Spleen (tissue), 11 donors: ENCODE measurements around the gene LMF2. TPM values are rescaled to one million over a fixed set of nuclear protein-coding genes. Genes with fewer than 3 reads are reported as not detected.

Experiments
- DNase-seq: peaks from one replicate; pipeline ENCODE4 v3.0.0-alpha.2; 2020
- H3K27ac ChIP-seq, 8 donors: fragments of 200-600 bp; sonication (generic) in 7 of 8; 1 replicate in 4 of 8; 2 replicates in 4 of 8; pipeline versions ENCODE4 v1.5.0 to v1.8.0; 2016 to 2021; ENCODE audit warnings: inconsistent platforms in 4 of 8, mild to moderate bottlenecking in 4 of 8, moderate library complexity in 1 of 8
- H3K27me3 ChIP-seq, 7 donors: fragments of 200-600 bp; sonication (generic) in 6 of 7; replicated peaks in 1 of 7; 1 replicate in 4 of 7; 2 replicates in 3 of 7; pipeline versions ENCODE4 v1.5.0 to v1.8.0; 2016 to 2021; ENCODE audit warnings: inconsistent platforms in 3 of 7, mild to moderate bottlenecking in 1 of 7
- H3K36me3 ChIP-seq, 6 donors: fragments of 200-600 bp; sonication (generic) in 5 of 6; 1 replicate in 4 of 6; 2 replicates in 2 of 6; pipeline versions ENCODE4 v1.5.0 to v1.8.0; 2016 to 2021; ENCODE audit warnings: inconsistent platforms in 2 of 6
- H3K4me1 ChIP-seq, 6 donors: fragments of 200-600 bp; sonication (generic) in 5 of 6; 1 replicate in 3 of 6; 2 replicates in 3 of 6; pipeline versions ENCODE4 v1.5.0 to v1.8.0; 2016 to 2021; ENCODE audit warnings: inconsistent platforms in 3 of 6
- H3K4me3 ChIP-seq, 8 donors: fragments of 200-600 bp; sonication (generic) in 7 of 8; 1 replicate in 4 of 8; 2 replicates in 4 of 8; pipeline versions ENCODE4 v1.5.0 to v1.8.0; 2016 to 2021; ENCODE audit warnings: inconsistent platforms in 4 of 8, mild to moderate bottlenecking in 4 of 8, moderate library complexity in 2 of 8
- H3K9me3 ChIP-seq, 8 donors: fragments of 200-600 bp; sonication (generic) in 7 of 8; 1 replicate in 4 of 8; 2 replicates in 4 of 8; pipeline versions ENCODE4 v1.5.0 to v1.8.0; 2016 to 2021; ENCODE audit warnings: inconsistent platforms in 4 of 8
- CTCF ChIP-seq, 11 experiments: fragments of 200-600 bp in 7 of 11; fragments of 450-650 bp in 4 of 11; sonication (generic) in 4 of 11; IDR thresholded peaks in 8 of 11; conservative IDR thresholded peaks in 3 of 11; 1 replicate in 7 of 11; 2 replicates in 4 of 11; pipeline versions ENCODE4 v1.4.0 to v1.8.0; 2016 to 2021; ENCODE audit warnings: antibody characterized with exemption in 11 of 11, inconsistent platforms in 4 of 11, mild to moderate bottlenecking in 1 of 11
- POLR2A ChIP-seq, 3 donors: fragments of 450-650 bp; IDR thresholded peaks; one replicate each; pipeline ENCODE4 v1.5.1; 2017; ENCODE audit warnings: antibody characterized with exemption in 3 of 3, mild to moderate bottlenecking in 1 of 3
- POLR2AphosphoS5 ChIP-seq, 3 donors: sonication (generic); formaldehyde crosslinking; IDR thresholded peaks; one replicate each; pipeline ENCODE4 v1.5.1; 2017; ENCODE audit warnings: antibody characterized with exemption in 3 of 3
- WGBS, 5 donors: extraction: QIAGEN DNeasy Blood & Tissue Kit in 3 of 5; methylation state at CpG; one replicate each; pipeline versions ENCODE4 v1.1.5 to v1.1.7; 2013 to 2018; 5-methylcytosine and 5-hydroxymethylcytosine counted together
- intact Hi-C: fragments of 100-400 bp; cut with DNase I; formaldehyde crosslinking; loops from one replicate; pipeline ENCODE4 v1.15.0; 2023; ENCODE audit warnings: low total_unique reads
- polyA plus RNA-seq, 3 donors: library from polyadenylated mRNA; stranded (reverse); fragments of 200-250 nt; gene quantifications; one replicate each; pipeline ENCODE4 v1.2.1, GENCODE V29; 2013
- total RNA-seq, 7 donors: library from RNA; depleted of rRNA in 3 of 7; stranded (reverse); fragments of >200 nt in 3 of 7; fragmentation: NEBNext Ultra II Directional in 4 of 7; extraction: Animal tissue kit (Norgen Biotek cat#: 25700) in 4 of 7; gene quantifications; one replicate each; pipeline versions ENCODE4 v1.1.0 to v1.2.1, GENCODE V29; 2016 to 2021
- donor health status: healthy with polysubstance abuse.
- donor health status: DM: no; HTN: no; CAD: no; lungs with moderate emphysema.
- donor health status: DM: no; HTN: no; CAD: no.
- donor health status: Bipolar disorder and iron deficiency.
- donor health status: healthy.
- donor health status: DM: no; HTN: no; CAD: no.
- donor health status: DM: yes; HTN: yes; CAD: no.

Gene LMF2
- total and polyA plus RNA-seq, 10 donors = 36.6 to 81.1 (median 70.0) TPM

- no peak for DNase-seq
- H3K27ac ChIP-seq = no peak overlapping the region
- WGBS, 5 donors = 92 to 97% (median 95%) methylated on average over 19 to 27 of the region's 27 CpGs
- H3K9me3 ChIP-seq = no peaks in the 10 kb centered on the region
- H3K4me3 ChIP-seq = no peak overlapping the region
- TF ChIP-seq CTCF (IDR thresholded peaks at IDR 0.05 in 8 of 11, conservative IDR thresholded peaks at IDR 0.05 in 3 of 11) = no peak
- peak in 1 of 3 donors; percentile 12 for TF ChIP-seq POLR2AphosphoS5 (IDR thresholded peaks at IDR 0.05)
- no peak for TF ChIP-seq POLR2A (IDR thresholded peaks at IDR 0.05)
- intact Hi-C loops = no loop called here
- H3K27me3 ChIP-seq = no peaks in the 10 kb centered on the region
- H3K4me1 ChIP-seq = peaks cover 0 to 5% (median 0%) of the 10 kb centered on the region in 6 donors
- peaks cover 0 to 100% (median 69%) of the 10 kb centered on the region in 6 donors for H3K36me3 ChIP-seq
Observed at GRCh38 chr22:50454556-50455075, 52.9 kb downstream of the LMF2 start.

Other genes starting within 250 kb of the LMF2 start
- gene MAPK12, start 246.0 kb downstream of the LMF2 start, total RNA-seq = 10 to 100 TPM in 2 of 7 donors, 1 to 10 TPM in 5; 3.9 to 11.6 (median 6.4) TPM
- 10 to 100 TPM in 1 of 3 donors, 1 to 10 TPM in 2; 6.9 to 11.0 (median 9.0) TPM for gene MAPK12, start 246.0 kb downstream of the LMF2 start, polyA plus RNA-seq
- gene MAPK11, start 237.3 kb downstream of the LMF2 start, total RNA-seq = 10 to 100 TPM in 3 of 7 donors, 1 to 10 TPM in 4; 5.2 to 20.7 (median 9.3) TPM
- gene MAPK11, start 237.3 kb downstream of the LMF2 start, polyA plus RNA-seq = 10 to 100 TPM; 10.7 to 25.3 (median 21.0) TPM
- gene PLXNB2, start 200.1 kb downstream of the LMF2 start, total RNA-seq = 100 to 1,000 TPM; 175 to 382 (median 278) TPM
- 100 to 1,000 TPM in 1 of 3 donors, 10 to 100 TPM in 2; 41.9 to 113 (median 68.3) TPM for gene PLXNB2, start 200.1 kb downstream of the LMF2 start, polyA plus RNA-seq
- gene DENND6B, start 180.7 kb downstream of the LMF2 start, total RNA-seq = 1 to 10 TPM; 4.5 to 8.9 (median 6.0) TPM
- gene DENND6B, start 180.7 kb downstream of the LMF2 start, polyA plus RNA-seq = 10 to 100 TPM in 1 of 3 donors, 1 to 10 TPM in 2; 6.4 to 10.4 (median 9.9) TPM
- gene PPP6R2, start 164.4 kb downstream of the LMF2 start, total RNA-seq = 10 to 100 TPM; 54.0 to 76.2 (median 64.7) TPM
- 10 to 100 TPM; 23.6 to 48.7 (median 27.8) TPM for gene PPP6R2, start 164.4 kb downstream of the LMF2 start, polyA plus RNA-seq
- gene SBF1, start 32.7 kb downstream of the LMF2 start, total RNA-seq = 10 to 100 TPM; 65.2 to 96.9 (median 78.9) TPM
- 10 to 100 TPM; 35.7 to 63.3 (median 36.8) TPM for gene SBF1, start 32.7 kb downstream of the LMF2 start, polyA plus RNA-seq
- gene ADM2, start 26.2 kb downstream of the LMF2 start, total RNA-seq = 1 to 10 TPM; 1.2 to 3.5 (median 2.6) TPM
- gene ADM2, start 26.2 kb downstream of the LMF2 start, polyA plus RNA-seq = 1 to 10 TPM in 2 of 3 donors, under 1 TPM in 1; 0.74 to 2.1 (median 1.3) TPM
- gene MIOX, start 20.8 kb downstream of the LMF2 start, total RNA-seq = 1 to 10 TPM in 1 of 7 donors, not detected in 6; 2.2 TPM
- gene MIOX, start 20.8 kb downstream of the LMF2 start, polyA plus RNA-seq = under 1 TPM; 0.24 to 0.26 (median 0.26) TPM
- 10 to 100 TPM; 33.9 to 48.0 (median 38.1) TPM for gene NCAPH2, start 522 bp upstream of the LMF2 start, total RNA-seq
- gene NCAPH2, start 522 bp upstream of the LMF2 start, polyA plus RNA-seq = 10 to 100 TPM; 31.4 to 43.1 (median 35.0) TPM
- 1 to 10 TPM in 6 of 7 donors, not detected in 1; 1.2 to 7.4 (median 5.0) TPM for gene SCO2, start 17.9 kb upstream of the LMF2 start, total RNA-seq
- 10 to 100 TPM in 2 of 3 donors, 1 to 10 TPM in 1; 4.4 to 12.7 (median 12.0) TPM for gene SCO2, start 17.9 kb upstream of the LMF2 start, polyA plus RNA-seq
- gene TYMP, start 22.3 kb upstream of the LMF2 start, total RNA-seq = 100 to 1,000 TPM in 6 of 7 donors, 10 to 100 TPM in 1; 73.7 to 284 (median 152) TPM
- gene TYMP, start 22.3 kb upstream of the LMF2 start, polyA plus RNA-seq = 100 to 1,000 TPM in 1 of 3 donors, 10 to 100 TPM in 2; 88.3 to 166 (median 92.3) TPM
- 1 to 10 TPM; 2.6 to 5.0 (median 3.4) TPM for gene KLHDC7B, start 38.2 kb upstream of the LMF2 start, total RNA-seq
- gene KLHDC7B, start 38.2 kb upstream of the LMF2 start, polyA plus RNA-seq = 1 to 10 TPM; 2.6 to 3.8 (median 3.5) TPM
- gene SYCE3, start 55.2 kb upstream of the LMF2 start, total RNA-seq = 1 to 10 TPM in 1 of 7 donors, not detected in 6; 3.0 TPM
- gene SYCE3, start 55.2 kb upstream of the LMF2 start, polyA plus RNA-seq = under 1 TPM in 1 of 3 donors, not detected in 2; 0.50 TPM
- 10 to 100 TPM; 25.0 to 46.4 (median 31.5) TPM for gene CPT1B, start 70.7 kb upstream of the LMF2 start, total RNA-seq
- gene CPT1B, start 70.7 kb upstream of the LMF2 start, polyA plus RNA-seq = 10 to 100 TPM; 23.6 to 55.3 (median 37.0) TPM
- gene CHKB, start 75.1 kb upstream of the LMF2 start, total RNA-seq = 100 to 1,000 TPM in 5 of 7 donors, 10 to 100 TPM in 2; 94.4 to 142 (median 111) TPM
- 100 to 1,000 TPM; 161 to 502 (median 339) TPM for gene CHKB, start 75.1 kb upstream of the LMF2 start, polyA plus RNA-seq
- gene MAPK8IP2, start 93.1 kb upstream of the LMF2 start, total RNA-seq = 1 to 10 TPM in 3 of 7 donors, under 1 TPM in 4; 0.64 to 2.7 (median 0.79) TPM
- under 1 TPM; 0.22 to 0.99 (median 0.29) TPM for gene MAPK8IP2, start 93.1 kb upstream of the LMF2 start, polyA plus RNA-seq
- 10 to 100 TPM; 51.0 to 80.2 (median 58.7) TPM for gene ARSA, start 120.5 kb upstream of the LMF2 start, total RNA-seq
- gene ARSA, start 120.5 kb upstream of the LMF2 start, polyA plus RNA-seq = 100 to 1,000 TPM in 1 of 3 donors, 10 to 100 TPM in 2; 26.0 to 108 (median 86.7) TPM
- 100 to 1,000 TPM in 3 of 7 donors, 10 to 100 TPM in 4; 55.5 to 264 (median 89.1) TPM for gene SHANK3, start 165.1 kb upstream of the LMF2 start, total RNA-seq
- gene SHANK3, start 165.1 kb upstream of the LMF2 start, polyA plus RNA-seq = 100 to 1,000 TPM in 1 of 3 donors, 10 to 100 TPM in 1, 1 to 10 TPM in 1; 9.9 to 112 (median 31.8) TPM
- gene ACR, start 230.5 kb upstream of the LMF2 start, total RNA-seq = 10 to 100 TPM in 1 of 7 donors, 1 to 10 TPM in 5, under 1 TPM in 1; 0.88 to 12.5 (median 2.3) TPM
- gene ACR, start 230.5 kb upstream of the LMF2 start, polyA plus RNA-seq = 1 to 10 TPM in 1 of 3 donors, under 1 TPM in 2; 0.21 to 1.2 (median 0.67) TPM